ENCODE results near the gene CAMK2A.

DNA sequence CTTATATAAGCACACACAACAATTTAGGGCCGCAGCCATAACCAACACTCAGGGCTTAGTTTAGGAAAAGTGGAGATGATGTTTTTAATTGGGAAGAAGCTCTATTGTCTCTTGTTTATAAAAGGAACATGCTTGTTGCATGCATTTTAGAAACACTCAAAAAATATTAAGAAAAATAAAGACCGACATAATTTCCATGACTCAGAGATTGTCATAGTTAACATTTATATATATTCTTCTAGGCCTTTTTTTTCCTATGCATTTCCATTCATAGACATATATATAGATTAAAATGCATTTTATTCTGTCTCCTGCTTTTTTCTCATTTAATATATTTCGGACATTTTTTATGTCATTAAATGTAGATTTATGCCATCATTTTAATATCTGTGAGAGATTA lies 26.7 kb upstream of the CAMK2A start:
- TF ChIP-seq CTCF (IDR thresholded peaks at IDR 0.05 in 4 of 5, conservative IDR thresholded peaks at IDR 0.05 in 1 of 5) (no peak), POLR2A (IDR thresholded peaks at IDR 0.05) (no peak)

Data from gastrocnemius medialis (tissue), 4 donors.